Measurements from ENCODE around the gene KIAA1549. TPM values are rescaled to one million over a fixed set of nuclear protein-coding genes. Genes with fewer than 3 reads are reported as not detected.

The KIAA1549 gene
- total RNA-seq, 2 donors from 2014 or later = 18.7 to 19.3 TPM

GRCh38 chr7:138926241-138926612 is 55.0 kb downstream of the KIAA1549 start:
- Histone ChIP-seq H3K4me3 (ENCODE audit: low read length) (no peak overlapping the region), H3K27ac (ENCODE audit: low read depth, low read length) (peak overlapping the region; percentile 42), H3K36me3 (ENCODE audit: control insufficient read depth, insufficient read depth, low read length) (no peaks in the 10 kb centered on the region), H3K4me1 (ENCODE audit: control insufficient read depth, insufficient read depth, low read length) (peaks cover 4% of the 10 kb centered on the region), H3K9me3 (ENCODE audit: control insufficient read depth, low read length) (no peaks in the 10 kb centered on the region), H3K9ac (ENCODE audit: extremely low read depth, low read length, poor library complexity, severe bottlenecking) (no peak overlapping the region), H3K27me3 (ENCODE audit: control insufficient read depth, insufficient read depth, low read length, poor library complexity, severe bottlenecking) (no peaks in the 10 kb centered on the region)
- Mint-ChIP-seq H3K4me3 (no peak overlapping the region), H3K27me3 (ENCODE audit: insufficient read depth) (no peaks in the 10 kb centered on the region), H3K4me1 (peaks cover 14% of the 10 kb centered on the region), H3K27ac (peak overlapping the region; percentile 30), H3K36me3 (ENCODE audit: low read depth) (peaks cover 10% of the 10 kb centered on the region), H3K9me3 (no peaks in the 10 kb centered on the region)
- 96 to 100% methylated on average over 3 to 8 of the region's 8 CpGs for WGBS, 2 experiments (ENCODE audit: insufficient coverage in 1 of 2, insufficient read length in 1 of 2)
- TF ChIP-seq CTCF (conservative IDR thresholded peaks at IDR 0.05) = no peak
- no peak for DNase-seq

- no peak for TF ChIP-seq CTCF (conservative IDR thresholded peaks at IDR 0.05)
- Histone ChIP-seq H3K4me1 (ENCODE audit: control insufficient read depth, insufficient read depth, low read length) (no peaks in the 10 kb centered on the region), H3K4me3 (ENCODE audit: low read length) (no peak overlapping the region), H3K27ac (ENCODE audit: low read depth, low read length) (no peak overlapping the region), H3K9me3 (ENCODE audit: control insufficient read depth, low read length) (no peaks in the 10 kb centered on the region), H3K27me3 (ENCODE audit: control insufficient read depth, insufficient read depth, low read length, poor library complexity, severe bottlenecking) (no peaks in the 10 kb centered on the region), H3K36me3 (ENCODE audit: control insufficient read depth, insufficient read depth, low read length) (no peaks in the 10 kb centered on the region), H3K9ac (ENCODE audit: extremely low read depth, low read length, poor library complexity, severe bottlenecking) (no peak overlapping the region)
- H3K36me3 Mint-ChIP-seq (ENCODE audit: low read depth) = peaks cover 4% of the 10 kb centered on the region
- H3K27ac Mint-ChIP-seq = peak overlapping the region; percentile 41
- no peaks in the 10 kb centered on the region for H3K27me3 Mint-ChIP-seq (ENCODE audit: insufficient read depth)
- no peaks in the 10 kb centered on the region for H3K9me3 Mint-ChIP-seq
- H3K4me3 Mint-ChIP-seq = no peak overlapping the region
- H3K4me1 Mint-ChIP-seq = peaks cover 12% of the 10 kb centered on the region
- no peak for DNase-seq
- 79 to 82% methylated on average over 15 to 17 of the region's 17 CpGs for WGBS, 2 experiments (ENCODE audit: insufficient coverage in 1 of 2, insufficient read length in 1 of 2)
Measured at GRCh38 chr7:138924501-138925225, 56.5 kb downstream of the KIAA1549 start.

- no peak for DNase-seq
- Histone ChIP-seq H3K9me3 (ENCODE audit: control insufficient read depth, low read length) (no peaks in the 10 kb centered on the region), H3K4me1 (ENCODE audit: control insufficient read depth, insufficient read depth, low read length) (no peaks in the 10 kb centered on the region), H3K27me3 (ENCODE audit: control insufficient read depth, insufficient read depth, low read length, poor library complexity, severe bottlenecking) (no peaks in the 10 kb centered on the region), H3K36me3 (ENCODE audit: control insufficient read depth, insufficient read depth, low read length) (peaks cover 26% of the 10 kb centered on the region), H3K9ac (ENCODE audit: extremely low read depth, low read length, poor library complexity, severe bottlenecking) (no peak overlapping the region), H3K27ac (ENCODE audit: low read depth, low read length) (no peak overlapping the region), H3K4me3 (ENCODE audit: low read length) (no peak overlapping the region)
- Mint-ChIP-seq H3K27me3 (ENCODE audit: insufficient read depth) (no peaks in the 10 kb centered on the region), H3K27ac (no peak overlapping the region), H3K9me3 (no peaks in the 10 kb centered on the region), H3K4me1 (peaks cover 13% of the 10 kb centered on the region), H3K36me3 (ENCODE audit: low read depth) (peaks cover 34% of the 10 kb centered on the region), H3K4me3 (no peak overlapping the region)
- no peak for TF ChIP-seq CTCF (conservative IDR thresholded peaks at IDR 0.05)
- WGBS, 2 experiments (ENCODE audit: insufficient coverage in 1 of 2, insufficient read length in 1 of 2) = 90 to 94% methylated on average over 4 to 11 of the region's 11 CpGs
Measured at GRCh38 chr7:138921277-138921676, 59.9 kb downstream of the KIAA1549 start.

All from endodermal cell (in vitro differentiated cells).